Stimulated activated effector memory CD8-positive, alpha-beta T cell treated with anti-CD3 and anti-CD28 coated beads, Interleukin-12 subunit alpha, Interleukin-12 subunit beta, amount 100 ng/mL, for 72 hours (primary cell): Measurements from ENCODE around the gene HAGH.
A peak's percentile ranks its signal among the peaks of the same experiment; 100 is the strongest.

Experiments used
- ATAC-seq: fragments of 150-1000 bp; cut with Tn5 transposase; 2 replicates; pipeline ENCODE4 v1.10.0; 2021
- DNase-seq, 2 donors: peaks; one replicate each; pipeline ENCODE4 v3.0.0; 2021 to 2022; ENCODE audit warnings: low spot score in 2 of 2
- H3K27ac Mint-ChIP-seq: one replicate; pipeline ENCODE4 v1.8.0; 2022; ENCODE audit warnings: mild to moderate bottlenecking, mixed read lengths
- H3K36me3 Mint-ChIP-seq: one replicate; pipeline ENCODE4 v1.8.0; 2022; ENCODE audit warnings: mild to moderate bottlenecking, mixed read lengths
- H3K4me1 Mint-ChIP-seq: one replicate; pipeline ENCODE4 v1.8.0; 2022; ENCODE audit warnings: mixed read lengths
- H3K4me3 Mint-ChIP-seq: one replicate; pipeline ENCODE4 v1.8.0; 2022; ENCODE audit warnings: mild to moderate bottlenecking, mixed read lengths
- H3K9me3 Mint-ChIP-seq: one replicate; pipeline ENCODE4 v1.8.0; 2022; ENCODE audit warnings: mixed read lengths

The HAGH gene

DNA sequence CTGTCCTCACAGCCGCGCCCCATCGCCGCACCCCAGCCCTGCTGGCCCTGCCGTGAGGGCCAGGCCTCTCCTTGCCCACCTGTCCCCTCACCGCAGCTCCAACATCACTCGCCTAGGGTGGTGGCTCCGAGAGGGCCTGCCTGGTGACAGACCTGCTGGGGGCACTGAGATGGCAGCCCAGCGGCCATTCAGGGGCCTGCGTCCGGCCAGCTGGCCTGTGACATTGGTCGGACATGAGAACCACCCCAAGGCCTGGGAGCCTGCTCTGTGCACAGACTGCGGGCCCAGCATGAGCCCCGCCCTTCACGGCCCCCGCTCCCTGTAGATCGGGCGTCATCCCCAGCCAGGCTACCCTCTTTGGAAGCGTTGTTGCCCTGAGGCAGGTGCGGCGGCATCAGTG lies 67.1 kb downstream of the HAGH start:
- Mint-ChIP-seq H3K9me3 (no peaks in the 10 kb centered on the region), H3K27ac (no peak overlapping the region), H3K36me3 (peaks cover 32% of the 10 kb centered on the region), H3K4me3 (no peak overlapping the region), H3K4me1 (peaks cover 11% of the 10 kb centered on the region)
- ATAC-seq (no peak), DNase-seq (no peak)

- ATAC-seq: no peak
- no peaks in the 10 kb centered on the region for H3K9me3 Mint-ChIP-seq
- peak overlapping the region; percentile 43 for H3K27ac Mint-ChIP-seq
- DNase-seq: no peak
- no peak overlapping the region for H3K4me3 Mint-ChIP-seq
- peaks cover 36% of the 10 kb centered on the region for H3K36me3 Mint-ChIP-seq
- peaks cover 11% of the 10 kb centered on the region for H3K4me1 Mint-ChIP-seq
Measured at GRCh38 chr16:1758923-1759322, 67.7 kb downstream of the HAGH start.

DNA sequence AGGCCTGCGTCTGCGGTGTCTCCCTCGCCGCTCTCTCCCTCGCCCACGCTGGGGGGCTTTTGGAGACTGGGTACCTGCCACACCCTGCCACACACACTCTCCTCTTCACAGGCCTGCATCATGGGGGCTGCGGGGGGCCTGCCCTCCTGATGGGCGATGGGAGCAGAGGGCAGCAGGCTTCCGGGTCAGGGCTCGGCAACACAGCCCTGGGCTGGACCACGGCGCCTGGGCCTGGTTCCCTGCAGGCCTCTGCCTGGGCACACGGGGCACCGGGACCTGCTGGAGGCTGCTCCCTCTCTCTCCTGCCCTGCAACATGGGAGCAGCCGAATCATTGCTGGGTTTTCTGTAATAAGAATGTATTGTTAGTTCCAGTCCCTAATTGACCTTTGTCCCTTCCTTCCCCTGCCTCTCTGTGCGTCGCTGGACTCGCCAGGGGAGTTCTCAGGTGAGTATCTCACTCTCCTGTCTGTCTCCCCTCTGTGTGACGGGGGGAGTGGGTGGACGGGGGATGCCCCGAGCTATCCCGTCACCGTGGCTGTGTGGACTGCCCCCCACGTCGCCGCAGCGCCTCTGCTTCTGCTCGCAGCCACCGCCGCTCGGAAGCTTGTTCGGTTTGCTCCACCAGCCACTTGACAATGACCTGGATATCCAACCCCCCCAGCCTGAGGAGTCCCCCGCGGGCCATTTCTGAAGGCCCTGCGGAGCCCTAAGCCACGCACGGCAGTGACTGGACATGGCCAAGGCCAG lies 68.7 kb downstream of the HAGH start:
- Mint-ChIP-seq H3K36me3 (peaks cover 45% of the 10 kb centered on the region), H3K27ac (peak overlapping the region; percentile 76), H3K4me1 (peaks cover 11% of the 10 kb centered on the region), H3K9me3 (no peaks in the 10 kb centered on the region), H3K4me3 (no peak overlapping the region)
- no peak for ATAC-seq
- DNase-seq: no peak
